ENCODE results near the gene IGF2.

Gene IGF2

GRCh38 chr11:2122222-2122906 lies 16.8 kb downstream of the IGF2 start:
- FAIRE-seq: no peak

- FAIRE-seq: no peak
Observed at GRCh38 chr11:2121227-2122130, 17.7 kb downstream of the IGF2 start.

- FAIRE-seq: no peak
Observed at GRCh38 chr11:2120359-2121100, 18.7 kb downstream of the IGF2 start.

- FAIRE-seq: no peak
Observed at GRCh38 chr11:2118677-2119076, 20.5 kb downstream of the IGF2 start.

- FAIRE-seq: no peak
Observed at GRCh38 chr11:2116680-2117079, 22.5 kb downstream of the IGF2 start.

- FAIRE-seq: no peak
Observed at GRCh38 chr11:2115308-2115707, 23.9 kb downstream of the IGF2 start.

GRCh38 chr11:2114430-2115241 lies 24.6 kb downstream of the IGF2 start:
- FAIRE-seq: no peak

- no peak for FAIRE-seq
Observed at GRCh38 chr11:2113776-2114175, 25.4 kb downstream of the IGF2 start.

- no peak for FAIRE-seq
Observed at GRCh38 chr11:2110521-2110920, 28.7 kb downstream of the IGF2 start.

- no peak for FAIRE-seq
Observed at GRCh38 chr11:2109541-2110019, 29.6 kb downstream of the IGF2 start.

- FAIRE-seq: no peak
Observed at GRCh38 chr11:2108675-2109491, 30.3 kb downstream of the IGF2 start.

GRCh38 chr11:2107941-2108630 lies 31.1 kb downstream of the IGF2 start:
- FAIRE-seq: no peak

- FAIRE-seq: no peak
Observed at GRCh38 chr11:2107521-2107920, 31.7 kb downstream of the IGF2 start.

GRCh38 chr11:2106583-2107209 lies 32.5 kb downstream of the IGF2 start:
- no peak for FAIRE-seq

GRCh38 chr11:2105511-2105910 lies 33.7 kb downstream of the IGF2 start:
- no peak for FAIRE-seq

- no peak for FAIRE-seq
Observed at GRCh38 chr11:2104524-2105440, 34.4 kb downstream of the IGF2 start.

- no peak for FAIRE-seq
Observed at GRCh38 chr11:2103668-2104523, 35.3 kb downstream of the IGF2 start.

GRCh38 chr11:2102883-2103213 lies 36.3 kb downstream of the IGF2 start:
- no peak for FAIRE-seq
